Anterior cingulate cortex (tissue), 58 donors: ENCODE data around the gene CTDNEP1.

Experiments
- DNase-seq, 58 donors: peaks; one replicate each; lab custom pipeline; 2025; lab: John Stamatoyannopoulos, UW

CTDNEP1 gene

DNA sequence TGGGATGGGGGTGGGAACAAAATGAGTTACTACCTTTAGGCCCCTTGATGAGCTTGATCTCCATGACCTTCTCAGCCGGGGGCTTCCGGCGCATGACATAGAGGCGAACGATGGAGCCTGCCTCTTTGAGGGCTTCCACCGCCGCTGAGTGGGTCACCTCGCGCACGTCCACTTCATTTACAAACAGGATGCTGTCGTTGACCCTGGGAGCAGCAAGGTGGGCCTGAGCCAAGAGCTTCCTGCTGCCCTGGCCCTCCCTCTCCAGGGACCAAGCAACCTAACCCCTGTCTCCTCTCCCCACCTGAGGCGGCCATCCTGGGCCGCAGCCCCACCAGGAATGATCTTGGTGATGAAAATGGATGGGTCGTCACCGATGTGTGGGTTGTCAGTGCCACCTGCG, 48.1 kb downstream of the CTDNEP1 start:
- DNase-seq = no peak

DNA sequence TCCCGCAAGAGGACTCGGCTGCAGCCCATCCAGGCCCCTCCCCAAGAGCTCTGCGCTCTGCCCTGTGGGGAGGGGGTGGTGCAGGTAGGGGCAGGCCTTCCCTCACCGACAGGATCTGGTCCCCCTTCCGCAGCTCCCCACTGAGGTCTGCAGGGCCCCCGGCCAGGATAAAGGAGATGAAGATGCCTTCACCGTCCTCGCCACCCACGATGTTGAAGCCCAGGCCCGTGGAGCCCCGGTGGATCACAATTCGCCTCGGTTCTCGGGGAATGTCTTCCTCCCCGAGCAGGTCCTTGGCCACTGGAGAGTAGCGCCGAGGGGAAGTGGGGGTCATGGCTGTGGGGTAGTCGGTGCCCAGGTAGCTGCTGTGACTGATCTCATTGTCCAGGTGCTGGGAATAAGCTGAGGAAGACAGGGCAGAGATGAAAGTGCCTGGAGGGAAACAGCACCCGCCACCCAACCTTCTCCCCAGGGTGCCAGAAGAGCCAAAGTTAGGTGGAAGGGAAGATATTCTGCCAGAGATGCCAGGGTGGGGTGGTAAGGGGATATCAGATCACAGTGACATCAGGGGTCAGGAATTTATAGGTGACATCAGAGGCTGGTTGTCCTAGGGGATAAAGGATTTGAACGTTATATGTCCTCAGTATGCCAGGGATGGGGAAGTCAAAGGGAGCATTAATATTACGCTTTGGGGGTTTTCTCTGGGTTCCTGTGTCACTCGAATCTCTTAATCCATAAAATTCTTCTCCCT, 54.7 kb downstream of the CTDNEP1 start:
- DNase-seq = no peak

GRCh38 chr17:7195971-7196370, 55.6 kb downstream of the CTDNEP1 start:
- DNase-seq = no peak
